ENCODE data around the gene DIPK1C. TPM values are rescaled to one million over a fixed set of nuclear protein-coding genes. Genes with fewer than 3 reads are reported as not detected.

The DIPK1C gene
- total RNA-seq, 1 experiment from 2014 or later, result not detected

DNA sequence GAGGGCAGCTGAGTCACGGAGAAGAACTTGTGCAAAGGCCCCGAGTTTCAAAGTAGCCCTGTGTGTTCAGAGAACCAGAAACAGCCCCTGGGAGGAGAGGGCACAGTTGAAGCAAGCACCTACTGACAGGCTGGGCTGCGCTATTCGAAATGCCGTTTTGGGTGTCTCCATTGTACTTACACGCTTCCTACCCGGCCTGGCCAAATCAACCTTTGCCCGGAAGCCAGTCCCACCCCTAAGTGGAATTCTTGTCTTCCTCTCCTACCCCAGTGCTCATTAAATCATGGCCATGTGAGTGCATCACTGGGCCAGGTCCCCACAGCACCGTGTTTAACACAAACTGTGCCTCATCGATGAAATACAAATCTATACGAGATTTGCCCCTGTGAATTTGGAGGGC, 6.0 kb downstream of the DIPK1C start:
- Histone ChIP-seq H3K36me3 (ENCODE audit: control insufficient read depth in 1 of 2, insufficient read depth in 2 of 2, low read length in 2 of 2) (no peaks in the 10 kb centered on the region), H4K20me1 (ENCODE audit: insufficient read depth) (no peaks in the 10 kb centered on the region), H3K4me3 (replicated peaks in 1 of 2; ENCODE audit: low read depth in 1 of 2, low read length in 2 of 2) (no peak overlapping the region), H3K27ac (ENCODE audit: low read depth, low read length) (no peak overlapping the region), H3K9ac (ENCODE audit: low read length) (no peak overlapping the region), H3K27me3 (ENCODE audit: insufficient read depth, low read length) (0 out of 2 replicates have a peak, but pooled peaks cover 4% of the 10 kb centered on the region), H3K4me2 (ENCODE audit: low read length) (no peak overlapping the region), H3K4me1 (ENCODE audit: control insufficient read depth in 1 of 2, insufficient read depth in 2 of 2, low read length in 2 of 2) (no peaks in the 10 kb centered on the region), H2AFZ (ENCODE audit: low read depth, low read length, poor library complexity, severe bottlenecking) (no peak overlapping the region), H3K9me2 (ENCODE audit: insufficient read depth) (no peaks in the 10 kb centered on the region), H3K9me3 (ENCODE audit: control insufficient read depth in 1 of 2, insufficient read depth in 1 of 2, low read depth in 1 of 2, low read length in 2 of 2) (no peaks in the 10 kb centered on the region), H3K79me2 (ENCODE audit: insufficient read depth, low read length) (no peaks in the 10 kb centered on the region)
- no peak for TF ChIP-seq JUND (IDR thresholded peaks at IDR 0.05)
- TF ChIP-seq CEBPB (IDR thresholded peaks at IDR 0.05; ENCODE audit: low read depth), result no peak
- TF ChIP-seq SIN3A (IDR thresholded peaks at IDR 0.05; ENCODE audit: low read depth), result no peak
- no peak for TF ChIP-seq ELF1 (IDR thresholded peaks at IDR 0.05; ENCODE audit: borderline replicate concordance, low read depth)
- TF ChIP-seq EZH2 (IDR thresholded peaks at IDR 0.05), result no peak
- no peak for TF ChIP-seq EZH2phosphoT487 (IDR thresholded peaks at IDR 0.05; ENCODE audit: borderline replicate concordance)
- TF ChIP-seq, protein P1, sequence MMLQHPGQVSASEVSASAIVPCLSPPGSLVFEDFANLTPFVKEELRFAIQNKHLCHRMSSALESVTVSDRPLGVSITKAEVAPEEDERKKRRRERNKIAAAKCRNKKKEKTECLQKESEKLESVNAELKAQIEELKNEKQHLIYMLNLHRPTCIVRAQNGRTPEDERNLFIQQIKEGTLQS (IDR thresholded peaks at IDR 0.05), result no peak
- TF ChIP-seq, protein P2, sequence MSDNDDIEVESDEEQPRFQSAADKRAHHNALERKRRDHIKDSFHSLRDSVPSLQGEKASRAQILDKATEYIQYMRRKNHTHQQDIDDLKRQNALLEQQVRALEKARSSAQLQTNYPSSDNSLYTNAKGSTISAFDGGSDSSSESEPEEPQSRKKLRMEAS (IDR thresholded peaks at IDR 0.05), result no peak
- TF ChIP-seq POLR2A (IDR thresholded peaks at IDR 0.05; ENCODE audit: borderline replicate concordance, extremely low read depth, insufficient read depth, insufficient read length), result no peak
- no peak for TF ChIP-seq FOSL1 (IDR thresholded peaks at IDR 0.05; ENCODE audit: low read depth)
- TF ChIP-seq, protein P3, sequence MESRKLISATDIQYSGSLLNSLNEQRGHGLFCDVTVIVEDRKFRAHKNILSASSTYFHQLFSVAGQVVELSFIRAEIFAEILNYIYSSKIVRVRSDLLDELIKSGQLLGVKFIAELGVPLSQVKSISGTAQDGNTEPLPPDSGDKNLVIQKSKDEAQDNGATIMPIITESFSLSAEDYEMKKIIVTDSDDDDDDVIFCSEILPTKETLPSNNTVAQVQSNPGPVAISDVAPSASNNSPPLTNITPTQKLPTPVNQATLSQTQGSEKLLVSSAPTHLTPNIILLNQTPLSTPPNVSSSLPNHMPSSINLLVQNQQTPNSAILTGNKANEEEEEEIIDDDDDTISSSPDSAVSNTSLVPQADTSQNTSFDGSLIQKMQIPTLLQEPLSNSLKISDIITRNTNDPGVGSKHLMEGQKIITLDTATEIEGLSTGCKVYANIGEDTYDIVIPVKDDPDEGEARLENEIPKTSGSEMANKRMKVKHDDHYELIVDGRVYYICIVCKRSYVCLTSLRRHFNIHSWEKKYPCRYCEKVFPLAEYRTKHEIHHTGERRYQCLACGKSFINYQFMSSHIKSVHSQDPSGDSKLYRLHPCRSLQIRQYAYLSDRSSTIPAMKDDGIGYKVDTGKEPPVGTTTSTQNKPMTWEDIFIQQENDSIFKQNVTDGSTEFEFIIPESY (IDR thresholded peaks at IDR 0.05; ENCODE audit: extremely low read depth, insufficient replicate concordance, low read length), result no peak
- TF ChIP-seq CBX3 (IDR thresholded peaks at IDR 0.05; ENCODE audit: low read depth), result no peak
- intact Hi-C loops (cut with micrococcal nuclease), result no loop called here
- RAD21 ChIA-PET (ENCODE audit: low non-redundant PET in 1 of 2, low total read pairs in 2 of 2, uncharacterized antibody in 2 of 2, unreplicated experiment in 2 of 2), result no interaction called here
- CTCF ChIA-PET, result no interaction called here
- no TSS peak for BruUV-seq (replicated peaks)
- no peak for DNase-seq (ENCODE audit: low read depth, low spot score)
- POLR2A ChIA-PET, result no interaction called here
- ATAC-seq, result no peak
